Esophagus muscularis mucosa (tissue), 4 donors: ENCODE data around the gene TMEM132C. TPM values are rescaled to one million over a fixed set of nuclear protein-coding genes. Genes with fewer than 3 reads are reported as not detected.

ENCODE experiments used
- DNase-seq: peaks from one replicate; pipeline ENCODE4 v3.0.0-alpha.2; 2017; ENCODE audit errors: extremely low spot score
- H3K27ac ChIP-seq, 4 donors: fragments of 200-600 bp; sonication (generic); replicated peaks in 1 of 4; 1 replicate in 3 of 4; 2 replicates in 1 of 4; pipeline ENCODE4 v1.5.1; 2016 to 2019; ENCODE audit warnings: mild to moderate bottlenecking in 1 of 4
- H3K27me3 ChIP-seq, 4 donors: fragments of 200-600 bp; sonication (generic); one replicate each; pipeline versions ENCODE4 v1.5.1 to v1.6.0; 2016 to 2019
- H3K36me3 ChIP-seq, 4 donors: fragments of 200-600 bp; sonication (generic); one replicate each; pipeline ENCODE4 v1.5.1; 2016 to 2019
- H3K4me1 ChIP-seq, 4 donors: fragments of 200-600 bp; sonication (generic); one replicate each; pipeline ENCODE4 v1.5.1; 2016 to 2019
- H3K4me3 ChIP-seq, 4 donors: fragments of 200-600 bp; sonication (generic); 1 replicate in 2 of 4; 2 replicates in 2 of 4; pipeline ENCODE4 v1.5.1; 2016 to 2019; ENCODE audit warnings: mild to moderate bottlenecking in 4 of 4, moderate library complexity in 1 of 4
- H3K9me3 ChIP-seq, 4 donors: fragments of 200-600 bp; sonication (generic); 1 replicate in 3 of 4; 2 replicates in 1 of 4; pipeline ENCODE4 v1.5.1; 2016 to 2019
- EP300 ChIP-seq: sonication (generic); formaldehyde crosslinking; IDR thresholded peaks from one replicate; pipeline ENCODE4 v1.6.1; 2017; ENCODE audit warnings: antibody characterized with exemption
- POLR2A ChIP-seq: fragments of 450-650 bp; IDR thresholded peaks from one replicate; pipeline ENCODE4 v1.6.1; 2017; ENCODE audit warnings: antibody characterized with exemption, moderate library complexity, mild to moderate bottlenecking, low read depth
- POLR2AphosphoS5 ChIP-seq, 2 donors: sonication (generic); formaldehyde crosslinking; IDR thresholded peaks; one replicate each; pipeline ENCODE4 v1.6.1; 2017; ENCODE audit warnings: antibody characterized with exemption in 2 of 2
- WGBS: methylation state at CpG from one replicate; pipeline ENCODE4 v1.1.5; 2018; 5-methylcytosine and 5-hydroxymethylcytosine counted together
- intact Hi-C: fragments of 100-400 bp; cut with DNase I; formaldehyde crosslinking; loops from one replicate; pipeline ENCODE4 v1.15.1; 2023
- total RNA-seq, 4 donors: library from RNA; depleted of rRNA; stranded (reverse); fragments of >200 nt; gene quantifications; one replicate each; pipeline versions ENCODE4 v1.1.0 to v1.2.1, GENCODE V29; 2016
- TF ChIP-seq, protein P1 (sequence below), 3 experiments: fragments of 200-600 bp in 2 of 3; fragments of 450-650 bp in 1 of 3; sonication (generic) in 2 of 3; IDR thresholded peaks; one replicate each; pipeline ENCODE4 v1.5.1; 2017 to 2019; ENCODE audit warnings: antibody characterized with exemption in 3 of 3, mild to moderate bottlenecking in 2 of 3, moderate library complexity in 1 of 3

The TMEM132C gene
- total RNA-seq, 4 donors from 2014 or later, result 2.9 to 3.8 (median 3.5) TPM

DNA sequence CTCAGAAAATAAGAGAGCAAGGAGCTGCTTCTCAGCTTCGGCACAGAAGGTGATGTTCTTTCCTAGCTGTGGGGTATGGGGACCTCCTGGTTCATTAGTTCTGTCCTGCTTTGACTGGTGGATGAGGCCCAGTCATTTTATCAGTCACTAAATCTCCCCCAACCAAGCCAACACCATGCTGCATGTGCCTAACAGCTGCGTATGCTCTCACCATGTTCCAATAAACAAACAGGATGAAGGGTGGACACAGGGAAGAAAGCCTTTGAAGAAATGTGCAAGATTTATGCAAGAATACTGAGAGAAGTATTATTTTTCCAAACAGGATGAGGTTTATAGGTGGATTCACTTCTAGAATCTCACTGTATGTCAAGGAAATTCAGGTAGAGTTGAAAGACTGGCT, 156.2 kb downstream of the TMEM132C start:
- Histone ChIP-seq H3K27me3 (peaks cover 0 to 13% (median 0%) of the 10 kb centered on the region in 4 donors), H3K9me3 (no peaks in the 10 kb centered on the region), H3K27ac (no peak overlapping the region), H3K4me1 (no peaks in the 10 kb centered on the region), H3K4me3 (no peak overlapping the region), H3K36me3 (no peaks in the 10 kb centered on the region)
- TF ChIP-seq, protein P1, sequence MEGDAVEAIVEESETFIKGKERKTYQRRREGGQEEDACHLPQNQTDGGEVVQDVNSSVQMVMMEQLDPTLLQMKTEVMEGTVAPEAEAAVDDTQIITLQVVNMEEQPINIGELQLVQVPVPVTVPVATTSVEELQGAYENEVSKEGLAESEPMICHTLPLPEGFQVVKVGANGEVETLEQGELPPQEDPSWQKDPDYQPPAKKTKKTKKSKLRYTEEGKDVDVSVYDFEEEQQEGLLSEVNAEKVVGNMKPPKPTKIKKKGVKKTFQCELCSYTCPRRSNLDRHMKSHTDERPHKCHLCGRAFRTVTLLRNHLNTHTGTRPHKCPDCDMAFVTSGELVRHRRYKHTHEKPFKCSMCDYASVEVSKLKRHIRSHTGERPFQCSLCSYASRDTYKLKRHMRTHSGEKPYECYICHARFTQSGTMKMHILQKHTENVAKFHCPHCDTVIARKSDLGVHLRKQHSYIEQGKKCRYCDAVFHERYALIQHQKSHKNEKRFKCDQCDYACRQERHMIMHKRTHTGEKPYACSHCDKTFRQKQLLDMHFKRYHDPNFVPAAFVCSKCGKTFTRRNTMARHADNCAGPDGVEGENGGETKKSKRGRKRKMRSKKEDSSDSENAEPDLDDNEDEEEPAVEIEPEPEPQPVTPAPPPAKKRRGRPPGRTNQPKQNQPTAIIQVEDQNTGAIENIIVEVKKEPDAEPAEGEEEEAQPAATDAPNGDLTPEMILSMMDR (IDR thresholded peaks at IDR 0.05), result no peak
- TF ChIP-seq POLR2A, result no peak
- TF ChIP-seq EP300, result no peak
- no peak for TF ChIP-seq POLR2AphosphoS5 (IDR thresholded peaks at IDR 0.05)
- DNase-seq, result no peak
- WGBS, result 94% methylated on average over 2 of the region's 2 CpGs
- intact Hi-C loops, result no loop called here

DNA sequence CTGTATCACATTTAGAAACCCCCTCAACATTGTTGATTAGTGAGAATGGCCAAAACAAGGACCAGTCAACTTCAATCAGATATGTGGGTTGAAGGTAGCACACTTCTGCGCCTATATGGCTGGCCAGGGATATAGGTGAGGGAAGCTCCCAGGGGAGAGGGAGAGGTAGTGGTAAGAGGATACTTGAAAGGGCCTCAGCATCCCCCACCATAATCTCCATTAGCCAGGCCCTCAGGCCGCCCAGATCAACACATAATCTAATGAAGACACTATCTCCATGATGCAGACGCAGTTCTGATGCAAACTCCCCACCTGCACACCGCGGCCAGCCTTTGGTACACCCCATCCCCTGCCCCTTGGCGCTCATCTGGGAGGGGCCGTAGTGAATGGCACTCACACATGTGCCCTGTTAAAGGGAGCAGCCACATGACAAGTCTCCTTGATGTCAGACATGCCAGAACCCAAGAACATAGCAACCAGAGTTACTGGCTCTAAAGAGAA, 158.0 kb downstream of the TMEM132C start:
- Histone ChIP-seq H3K27ac (no peak overlapping the region), H3K4me1 (no peaks in the 10 kb centered on the region), H3K36me3 (no peaks in the 10 kb centered on the region), H3K27me3 (peaks cover 0 to 13% (median 0%) of the 10 kb centered on the region in 4 donors), H3K9me3 (no peaks in the 10 kb centered on the region), H3K4me3 (no peak overlapping the region)
- TF ChIP-seq POLR2AphosphoS5 (IDR thresholded peaks at IDR 0.05) (no peak), POLR2A (no peak), EP300 (no peak)
- TF ChIP-seq, protein P1 (IDR thresholded peaks at IDR 0.05), result no peak
- 84% methylated on average over 7 of the region's 7 CpGs for WGBS
- intact Hi-C loops, result no loop called here
- DNase-seq, result no peak

DNA sequence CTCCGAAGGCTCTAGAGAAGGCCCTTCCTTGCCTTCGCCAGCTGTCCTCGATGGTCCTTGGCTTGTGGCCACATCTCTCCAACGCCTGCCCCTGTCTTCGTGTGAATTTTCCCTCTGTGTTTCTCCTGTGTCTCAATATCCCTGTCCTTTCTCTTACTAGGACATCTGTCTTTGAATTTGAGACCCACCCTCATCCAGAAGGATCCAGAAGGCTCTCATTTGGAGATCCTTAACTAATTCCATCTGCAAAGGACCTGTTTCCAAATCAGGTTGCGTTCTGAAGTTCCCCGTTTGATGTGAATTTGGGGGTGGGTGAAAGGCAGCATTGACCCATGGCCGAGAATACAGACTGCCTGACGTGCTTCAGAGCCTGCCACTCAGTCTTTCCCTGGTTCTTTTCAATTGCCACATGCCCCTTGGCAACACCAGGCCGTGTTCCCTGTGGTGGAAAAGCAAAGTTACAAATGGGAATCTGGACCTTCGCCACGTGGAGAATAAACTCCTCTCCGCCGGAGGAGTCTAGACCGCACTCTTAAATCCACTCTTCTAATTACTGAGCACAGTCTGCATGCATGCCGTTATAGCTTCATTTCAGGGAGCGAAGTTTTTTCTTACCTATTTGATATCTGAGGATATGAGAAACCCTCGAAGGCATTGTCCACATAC, 158.8 kb downstream of the TMEM132C start:
- WGBS, result 71% methylated on average over 18 of the region's 18 CpGs

DNA sequence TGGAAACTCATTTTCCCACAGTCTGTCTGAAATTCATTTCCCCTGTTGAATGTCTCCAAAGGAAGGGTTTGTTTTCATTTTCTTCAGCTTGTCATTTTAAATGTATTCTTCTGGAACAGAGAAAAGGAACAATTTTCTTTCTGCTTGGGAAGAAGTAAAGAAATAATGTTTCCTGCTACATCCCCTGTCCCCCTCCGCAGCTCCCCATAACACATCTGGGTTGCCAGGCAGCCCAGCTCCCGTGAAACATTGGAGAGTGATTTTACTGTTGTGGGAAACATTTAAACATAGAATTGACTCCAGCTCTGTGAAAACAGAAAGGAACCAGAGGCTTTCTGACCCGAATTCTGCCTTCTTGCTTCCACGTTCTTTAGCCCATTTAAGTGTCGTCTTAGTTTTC, 159.5 kb downstream of the TMEM132C start:
- no peaks in the 10 kb centered on the region for H3K4me1 ChIP-seq
- no peaks in the 10 kb centered on the region for H3K36me3 ChIP-seq
- TF ChIP-seq EP300 (no peak), POLR2A (no peak), POLR2AphosphoS5 (IDR thresholded peaks at IDR 0.05) (no peak)
- TF ChIP-seq, protein P1 (IDR thresholded peaks at IDR 0.05), result no peak
- H3K27me3 ChIP-seq, result peaks cover 0 to 13% (median 0%) of the 10 kb centered on the region in 4 donors
- H3K4me3 ChIP-seq, result no peak overlapping the region
- H3K9me3 ChIP-seq, result no peaks in the 10 kb centered on the region
- no peak overlapping the region for H3K27ac ChIP-seq
- intact Hi-C loops, result no loop called here
- DNase-seq, result no peak
- 49% methylated on average over 5 of the region's 5 CpGs for WGBS

More for the DNA sequence above, 158.8 kb downstream of the TMEM132C start:
- TF ChIP-seq POLR2AphosphoS5 (IDR thresholded peaks at IDR 0.05), result no peak
- TF ChIP-seq, protein P1 (IDR thresholded peaks at IDR 0.05), result no peak
- TF ChIP-seq POLR2A, result no peak
- no peak for TF ChIP-seq EP300
- no peak for DNase-seq
- H3K9me3 ChIP-seq, result no peaks in the 10 kb centered on the region
- no peak overlapping the region for H3K27ac ChIP-seq
- intact Hi-C loops, result no loop called here
- H3K27me3 ChIP-seq, result peaks cover 0 to 13% (median 0%) of the 10 kb centered on the region in 4 donors
- no peak overlapping the region for H3K4me3 ChIP-seq
- no peaks in the 10 kb centered on the region for H3K4me1 ChIP-seq
- no peaks in the 10 kb centered on the region for H3K36me3 ChIP-seq
